Measurements from ENCODE around the gene ARHGAP8. TPM values are rescaled to one million over a fixed set of nuclear protein-coding genes. Genes with fewer than 3 reads are reported as not detected.

Gene ARHGAP8
- total and polyA plus RNA-seq, 2 experiments from 2014 or later: 62.8 to 64.9 TPM

GRCh38 chr22:44741929-44742328 lies 10.4 kb upstream of the ARHGAP8 start:
- H3K9me2 ChIP-seq (ENCODE audit: insufficient read depth): no peaks in the 10 kb centered on the region
- Mint-ChIP-seq H3K4me1 (peaks cover 27% of the 10 kb centered on the region), H3K4me3 (no peak overlapping the region), H3K27me3 (ENCODE audit: insufficient read depth, low read depth, poor library complexity) (peaks cover 9% of the 10 kb centered on the region), H3K9me3 (no peaks in the 10 kb centered on the region), H3K27ac (no peak overlapping the region), H3K36me3 (ENCODE audit: low read depth) (no peaks in the 10 kb centered on the region)
- H3K4me3 ChIP-seq: no peak overlapping the region
- H3K27ac ChIP-seq (ENCODE audit: low read depth): no peak overlapping the region
- no peaks in the 10 kb centered on the region for H3K36me3 ChIP-seq (ENCODE audit: insufficient read depth)
- TF ChIP-seq ZNF462 (CRISPR knock-in tag; IDR thresholded peaks at IDR 0.05) (no peak), NANOG (IDR thresholded peaks at IDR 0.05; ENCODE audit: borderline replicate concordance) (no peak), JUNB (IDR thresholded peaks at IDR 0.05; ENCODE audit: unreplicated experiment) (no peak), ZNF114 (CRISPR knock-in tag; IDR thresholded peaks at IDR 0.05) (no peak), CREB1 (CRISPR knock-in tag; IDR thresholded peaks at IDR 0.05; ENCODE audit: low read depth) (no peak), EZH2phosphoT487 (IDR thresholded peaks at IDR 0.05; ENCODE audit: unreplicated experiment) (no peak), ZNF331 (CRISPR knock-in tag; IDR thresholded peaks at IDR 0.05; ENCODE audit: low read depth) (no peak), ETS1 (IDR thresholded peaks at IDR 0.05) (no peak), POLR2AphosphoS5 (IDR thresholded peaks at IDR 0.05; ENCODE audit: low read depth) (no peak), CTCF (conservative IDR thresholded peaks at IDR 0.05; ENCODE audit: low read depth in 2 of 2) (no peak), REST (IDR thresholded peaks at IDR 0.05; ENCODE audit: unreplicated experiment) (no peak), EZH2 (IDR thresholded peaks at IDR 0.05; ENCODE audit: low read depth, unreplicated experiment) (no peak), STAT1 (IDR thresholded peaks at IDR 0.05; ENCODE audit: unreplicated experiment) (no peak)
- no peak overlapping the region for H2AFZ ChIP-seq
- H3K27me3 ChIP-seq (ENCODE audit: insufficient read depth): no peaks in the 10 kb centered on the region
- H3K4me2 ChIP-seq: no peak overlapping the region
- DNase-seq (ENCODE audit: low spot score): no peak
- no peaks in the 10 kb centered on the region for H3F3A ChIP-seq (replicated peaks; ENCODE audit: low read depth)
- H4K20me1 ChIP-seq (replicated peaks; ENCODE audit: insufficient read depth): no peaks in the 10 kb centered on the region
- H3K4me1 ChIP-seq (ENCODE audit: insufficient read depth): peaks cover 24% of the 10 kb centered on the region
- ATAC-seq: no peak
- no peaks in the 10 kb centered on the region for H3K79me2 ChIP-seq (replicated peaks; ENCODE audit: insufficient read depth)
